ENCODE results near the gene ABLIM1. TPM values are rescaled to one million over a fixed set of nuclear protein-coding genes. Genes with fewer than 3 reads are reported as not detected.

Gene ABLIM1
- total RNA-seq, 1 experiment from 2014 or later: 62.1 TPM

GRCh38 chr10:114431414-114432135 is 226.5 kb downstream of the ABLIM1 start:
- ChIA-PET CTCF (interaction anchor here (1.0 to 5.2 kb wide), 2 partner anchors 27 to 127 kb away, joined by 3 to 32 read pairs; no protein-coding TSS in a partner anchor), POLR2A (no interaction called here)
- H3K4me3 Mint-ChIP-seq: no peak overlapping the region
- TF ChIP-seq NFATC4 (CRISPR knock-in tag; IDR thresholded peaks at IDR 0.05) (no peak), AFF4 (CRISPR knock-in tag; IDR thresholded peaks at IDR 0.05; ENCODE audit: borderline replicate concordance) (no peak), ZNF671 (CRISPR knock-in tag; IDR thresholded peaks at IDR 0.05) (no peak), OVOL2 (CRISPR knock-in tag; IDR thresholded peaks at IDR 0.05; ENCODE audit: borderline replicate concordance) (no peak), ZNF263 (CRISPR knock-in tag; IDR thresholded peaks at IDR 0.05; ENCODE audit: low read depth) (no peak), TEAD1 (CRISPR knock-in tag; IDR thresholded peaks at IDR 0.05) (no peak), SMAD4 (CRISPR knock-in tag; IDR thresholded peaks at IDR 0.05) (no peak), NR1H2 (CRISPR knock-in tag; IDR thresholded peaks at IDR 0.05) (no peak), SOX15 (CRISPR knock-in tag; IDR thresholded peaks at IDR 0.05) (no peak), ZNF138 (CRISPR knock-in tag; conservative IDR thresholded peaks at IDR 0.05) (no peak), FOXP1 (CRISPR knock-in tag; IDR thresholded peaks at IDR 0.05; ENCODE audit: borderline replicate concordance) (no peak)
- TF ChIP-seq, protein P1, sequence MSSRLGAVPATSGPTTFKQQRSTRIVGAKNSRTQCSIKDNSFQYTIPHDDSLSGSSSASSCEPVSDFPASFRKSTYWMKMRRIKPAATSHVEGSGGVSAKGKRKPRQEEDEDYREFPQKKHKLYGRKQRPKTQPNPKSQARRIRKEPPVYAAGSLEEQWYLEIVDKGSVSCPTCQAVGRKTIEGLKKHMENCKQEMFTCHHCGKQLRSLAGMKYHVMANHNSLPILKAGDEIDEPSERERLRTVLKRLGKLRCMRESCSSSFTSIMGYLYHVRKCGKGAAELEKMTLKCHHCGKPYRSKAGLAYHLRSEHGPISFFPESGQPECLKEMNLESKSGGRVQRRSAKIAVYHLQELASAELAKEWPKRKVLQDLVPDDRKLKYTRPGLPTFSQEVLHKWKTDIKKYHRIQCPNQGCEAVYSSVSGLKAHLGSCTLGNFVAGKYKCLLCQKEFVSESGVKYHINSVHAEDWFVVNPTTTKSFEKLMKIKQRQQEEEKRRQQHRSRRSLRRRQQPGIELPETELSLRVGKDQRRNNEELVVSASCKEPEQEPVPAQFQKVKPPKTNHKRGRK (CRISPR knock-in tag; IDR thresholded peaks at IDR 0.05; ENCODE audit: borderline replicate concordance): no peak
- TF ChIP-seq, protein P2, sequence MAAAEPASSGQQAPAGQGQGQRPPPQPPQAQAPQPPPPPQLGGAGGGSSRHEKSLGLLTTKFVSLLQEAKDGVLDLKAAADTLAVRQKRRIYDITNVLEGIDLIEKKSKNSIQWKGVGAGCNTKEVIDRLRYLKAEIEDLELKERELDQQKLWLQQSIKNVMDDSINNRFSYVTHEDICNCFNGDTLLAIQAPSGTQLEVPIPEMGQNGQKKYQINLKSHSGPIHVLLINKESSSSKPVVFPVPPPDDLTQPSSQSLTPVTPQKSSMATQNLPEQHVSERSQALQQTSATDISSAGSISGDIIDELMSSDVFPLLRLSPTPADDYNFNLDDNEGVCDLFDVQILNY (CRISPR knock-in tag; IDR thresholded peaks at IDR 0.05): no peak
- TF ChIP-seq, protein P3, sequence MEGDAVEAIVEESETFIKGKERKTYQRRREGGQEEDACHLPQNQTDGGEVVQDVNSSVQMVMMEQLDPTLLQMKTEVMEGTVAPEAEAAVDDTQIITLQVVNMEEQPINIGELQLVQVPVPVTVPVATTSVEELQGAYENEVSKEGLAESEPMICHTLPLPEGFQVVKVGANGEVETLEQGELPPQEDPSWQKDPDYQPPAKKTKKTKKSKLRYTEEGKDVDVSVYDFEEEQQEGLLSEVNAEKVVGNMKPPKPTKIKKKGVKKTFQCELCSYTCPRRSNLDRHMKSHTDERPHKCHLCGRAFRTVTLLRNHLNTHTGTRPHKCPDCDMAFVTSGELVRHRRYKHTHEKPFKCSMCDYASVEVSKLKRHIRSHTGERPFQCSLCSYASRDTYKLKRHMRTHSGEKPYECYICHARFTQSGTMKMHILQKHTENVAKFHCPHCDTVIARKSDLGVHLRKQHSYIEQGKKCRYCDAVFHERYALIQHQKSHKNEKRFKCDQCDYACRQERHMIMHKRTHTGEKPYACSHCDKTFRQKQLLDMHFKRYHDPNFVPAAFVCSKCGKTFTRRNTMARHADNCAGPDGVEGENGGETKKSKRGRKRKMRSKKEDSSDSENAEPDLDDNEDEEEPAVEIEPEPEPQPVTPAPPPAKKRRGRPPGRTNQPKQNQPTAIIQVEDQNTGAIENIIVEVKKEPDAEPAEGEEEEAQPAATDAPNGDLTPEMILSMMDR (IDR thresholded peaks at IDR 0.05): no peak
- TF ChIP-seq, protein P4, sequence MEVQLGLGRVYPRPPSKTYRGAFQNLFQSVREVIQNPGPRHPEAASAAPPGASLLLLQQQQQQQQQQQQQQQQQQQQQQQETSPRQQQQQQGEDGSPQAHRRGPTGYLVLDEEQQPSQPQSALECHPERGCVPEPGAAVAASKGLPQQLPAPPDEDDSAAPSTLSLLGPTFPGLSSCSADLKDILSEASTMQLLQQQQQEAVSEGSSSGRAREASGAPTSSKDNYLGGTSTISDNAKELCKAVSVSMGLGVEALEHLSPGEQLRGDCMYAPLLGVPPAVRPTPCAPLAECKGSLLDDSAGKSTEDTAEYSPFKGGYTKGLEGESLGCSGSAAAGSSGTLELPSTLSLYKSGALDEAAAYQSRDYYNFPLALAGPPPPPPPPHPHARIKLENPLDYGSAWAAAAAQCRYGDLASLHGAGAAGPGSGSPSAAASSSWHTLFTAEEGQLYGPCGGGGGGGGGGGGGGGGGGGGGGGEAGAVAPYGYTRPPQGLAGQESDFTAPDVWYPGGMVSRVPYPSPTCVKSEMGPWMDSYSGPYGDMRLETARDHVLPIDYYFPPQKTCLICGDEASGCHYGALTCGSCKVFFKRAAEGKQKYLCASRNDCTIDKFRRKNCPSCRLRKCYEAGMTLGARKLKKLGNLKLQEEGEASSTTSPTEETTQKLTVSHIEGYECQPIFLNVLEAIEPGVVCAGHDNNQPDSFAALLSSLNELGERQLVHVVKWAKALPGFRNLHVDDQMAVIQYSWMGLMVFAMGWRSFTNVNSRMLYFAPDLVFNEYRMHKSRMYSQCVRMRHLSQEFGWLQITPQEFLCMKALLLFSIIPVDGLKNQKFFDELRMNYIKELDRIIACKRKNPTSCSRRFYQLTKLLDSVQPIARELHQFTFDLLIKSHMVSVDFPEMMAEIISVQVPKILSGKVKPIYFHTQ (CRISPR knock-in tag; IDR thresholded peaks at IDR 0.05): no peak
- peaks cover 10% of the 10 kb centered on the region; the same call in 1 of the 2 replicates for H3K36me3 Mint-ChIP-seq
- no peaks in the 10 kb centered on the region for H3K9me3 Mint-ChIP-seq
- H3K27me3 Mint-ChIP-seq (ENCODE audit: low read depth): no peaks in the 10 kb centered on the region
- DNase-seq (ENCODE audit: low spot score) (no peak), ATAC-seq (no peak)
- peaks cover 14% of the 10 kb centered on the region for H3K4me1 Mint-ChIP-seq
- no peak overlapping the region for H3K27ac Mint-ChIP-seq
